A172 (cell line): Measurements from ENCODE around the gene MTMR10. TPM values are rescaled to one million over a fixed set of nuclear protein-coding genes. Genes with fewer than 3 reads are reported as not detected.
A peak's percentile ranks its signal among the peaks of the same experiment; 100 is the strongest.

Source experiments
- DNase-seq: peaks from one replicate; pipeline ENCODE4 v3.0.0-alpha.2; 2015; ENCODE audit warnings: low spot score
- total RNA-seq: library from RNA; depleted of rRNA; stranded (reverse); fragments of >200 nt; shearing (Covaris generic); gene quantifications from 2 replicates; pipeline ENCODE4 v1.2.3, GENCODE V29; 2014; rRNA removed

Gene MTMR10, protein sequence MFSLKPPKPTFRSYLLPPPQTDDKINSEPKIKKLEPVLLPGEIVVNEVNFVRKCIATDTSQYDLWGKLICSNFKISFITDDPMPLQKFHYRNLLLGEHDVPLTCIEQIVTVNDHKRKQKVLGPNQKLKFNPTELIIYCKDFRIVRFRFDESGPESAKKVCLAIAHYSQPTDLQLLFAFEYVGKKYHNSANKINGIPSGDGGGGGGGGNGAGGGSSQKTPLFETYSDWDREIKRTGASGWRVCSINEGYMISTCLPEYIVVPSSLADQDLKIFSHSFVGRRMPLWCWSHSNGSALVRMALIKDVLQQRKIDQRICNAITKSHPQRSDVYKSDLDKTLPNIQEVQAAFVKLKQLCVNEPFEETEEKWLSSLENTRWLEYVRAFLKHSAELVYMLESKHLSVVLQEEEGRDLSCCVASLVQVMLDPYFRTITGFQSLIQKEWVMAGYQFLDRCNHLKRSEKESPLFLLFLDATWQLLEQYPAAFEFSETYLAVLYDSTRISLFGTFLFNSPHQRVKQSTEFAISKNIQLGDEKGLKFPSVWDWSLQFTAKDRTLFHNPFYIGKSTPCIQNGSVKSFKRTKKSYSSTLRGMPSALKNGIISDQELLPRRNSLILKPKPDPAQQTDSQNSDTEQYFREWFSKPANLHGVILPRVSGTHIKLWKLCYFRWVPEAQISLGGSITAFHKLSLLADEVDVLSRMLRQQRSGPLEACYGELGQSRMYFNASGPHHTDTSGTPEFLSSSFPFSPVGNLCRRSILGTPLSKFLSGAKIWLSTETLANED
- total RNA-seq: 14.4 and 20.9 TPM in 2 replicates

DNA sequence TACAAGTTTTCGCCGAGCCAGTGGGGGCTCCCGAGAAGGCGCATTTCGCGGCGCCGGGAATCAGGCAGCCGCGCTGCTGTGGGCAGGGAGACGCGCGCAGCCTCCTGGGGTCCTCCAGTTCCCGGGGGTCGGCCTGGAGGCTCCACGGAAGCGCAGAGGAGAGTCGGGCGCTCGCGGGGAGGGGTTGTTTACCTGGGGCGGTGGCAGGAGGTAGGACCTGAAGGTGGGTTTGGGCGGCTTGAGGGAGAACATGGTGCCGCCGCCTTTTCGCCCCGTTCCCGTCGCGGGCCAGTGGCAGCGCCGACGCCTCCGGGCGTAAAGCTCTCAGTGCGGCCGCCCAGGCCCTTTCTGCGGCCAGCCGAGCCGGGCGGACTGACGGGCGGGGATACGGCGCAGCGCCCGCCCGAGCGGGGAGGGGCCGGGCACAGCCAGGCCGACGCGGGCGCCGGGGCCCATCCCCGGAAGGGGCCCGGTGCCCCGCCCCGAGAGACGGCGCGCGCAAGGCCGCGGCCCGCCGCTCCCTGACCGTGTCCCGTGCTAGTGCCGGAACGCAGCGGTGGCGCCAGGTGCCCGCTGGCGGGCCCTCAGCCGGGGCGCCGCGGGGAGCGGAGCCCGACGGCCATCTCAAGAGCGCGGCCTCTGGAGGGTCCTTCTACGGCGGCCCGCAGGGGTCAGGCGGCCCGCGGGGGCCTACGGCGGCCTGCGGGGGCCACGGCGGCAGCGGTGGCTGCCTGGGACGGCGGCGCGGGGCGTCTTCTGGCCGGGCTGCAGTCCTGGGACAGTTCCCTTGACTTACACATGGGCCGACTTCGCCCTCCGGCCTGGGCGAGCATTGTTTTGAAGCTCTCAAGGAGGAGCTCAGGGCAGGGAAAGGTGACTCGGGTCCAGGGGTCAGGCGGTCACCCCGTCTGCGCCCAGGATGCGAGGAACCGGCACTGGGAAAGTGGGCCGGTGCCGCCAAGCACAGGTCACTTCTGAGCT, at the start of gene MTMR10:
Gene MTMR10, minus strand, starts transcription at position 374 of the 981 bp plus-strand sequence. Its CDS starts 122 bp downstream, at position 252.
- peak; percentile 37 for DNase-seq

DNA sequence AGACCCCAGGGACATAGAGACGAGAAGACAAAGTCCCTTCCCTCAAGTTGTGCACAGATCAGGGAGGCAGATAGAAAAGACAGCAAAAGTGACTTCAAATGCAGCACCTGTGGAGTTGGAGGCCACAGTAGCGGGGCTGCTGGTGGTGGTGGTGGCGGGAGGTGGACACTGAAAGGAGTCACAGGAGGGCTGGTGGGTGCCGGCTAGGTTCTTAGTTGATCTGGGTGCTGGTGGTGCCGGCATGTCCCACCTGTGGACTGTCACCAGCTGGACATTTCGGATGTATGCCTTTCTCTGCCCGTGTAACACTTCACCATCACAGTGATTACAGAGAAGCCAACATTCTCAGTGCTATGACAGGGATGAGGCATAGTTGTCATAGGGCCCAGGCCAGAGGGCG, 49.2 kb upstream of the MTMR10 start:
- DNase-seq: no peak

DNA sequence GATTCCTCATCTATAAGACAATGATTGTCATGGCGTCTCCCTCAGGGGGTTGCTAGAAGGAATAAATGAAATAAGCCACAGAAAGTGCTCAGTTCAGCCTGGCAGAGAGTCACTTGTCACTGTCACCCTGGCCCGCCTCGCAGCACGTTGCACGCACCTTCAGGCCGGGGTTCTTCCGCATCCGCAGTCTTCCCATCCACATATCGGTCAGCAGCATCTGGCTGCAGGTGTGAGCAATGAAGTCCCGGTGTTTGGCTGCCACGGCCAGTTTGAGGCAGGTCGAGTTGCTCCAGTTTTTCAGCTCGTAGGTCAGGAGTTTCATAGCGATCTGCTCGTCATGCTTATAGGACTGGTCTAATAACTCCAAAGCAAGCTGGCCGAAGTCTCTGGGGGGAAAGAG, 48.5 kb upstream of the MTMR10 start:
- no peak for DNase-seq

DNA sequence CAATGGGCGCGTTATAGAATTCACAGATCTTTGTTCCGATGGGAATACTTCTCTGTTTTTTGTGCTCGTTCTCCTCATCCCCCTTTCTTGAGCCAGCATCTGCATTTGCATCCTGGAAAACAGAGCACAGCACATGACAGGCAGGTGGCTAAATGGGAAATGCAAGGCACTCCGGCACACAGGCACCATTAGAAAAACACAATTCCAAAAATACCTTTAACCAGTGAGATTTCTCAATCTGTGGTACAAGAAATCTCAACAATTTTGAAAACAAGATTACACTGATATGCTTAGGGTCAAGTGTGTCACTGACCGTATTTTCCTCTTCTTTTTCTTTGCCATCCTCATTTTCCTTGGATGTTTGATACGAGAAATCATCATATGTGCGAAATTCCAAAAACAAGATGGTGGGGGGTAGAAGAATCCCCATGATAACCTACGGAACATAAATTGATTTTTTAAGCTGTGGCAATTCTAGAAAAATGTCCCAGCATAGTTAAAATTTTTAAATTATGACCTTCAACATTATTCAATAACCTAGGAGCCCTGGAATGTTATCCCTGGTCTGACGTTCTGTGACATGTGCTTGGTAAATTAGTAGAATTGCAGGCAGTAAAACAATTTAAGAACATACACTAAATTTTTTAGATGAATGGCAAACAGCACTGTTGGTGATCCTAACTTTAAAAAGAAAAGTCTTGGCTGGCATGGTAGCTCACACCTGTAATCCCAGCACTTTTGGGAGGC, 46.5 kb upstream of the MTMR10 start:
- no peak for DNase-seq

DNA sequence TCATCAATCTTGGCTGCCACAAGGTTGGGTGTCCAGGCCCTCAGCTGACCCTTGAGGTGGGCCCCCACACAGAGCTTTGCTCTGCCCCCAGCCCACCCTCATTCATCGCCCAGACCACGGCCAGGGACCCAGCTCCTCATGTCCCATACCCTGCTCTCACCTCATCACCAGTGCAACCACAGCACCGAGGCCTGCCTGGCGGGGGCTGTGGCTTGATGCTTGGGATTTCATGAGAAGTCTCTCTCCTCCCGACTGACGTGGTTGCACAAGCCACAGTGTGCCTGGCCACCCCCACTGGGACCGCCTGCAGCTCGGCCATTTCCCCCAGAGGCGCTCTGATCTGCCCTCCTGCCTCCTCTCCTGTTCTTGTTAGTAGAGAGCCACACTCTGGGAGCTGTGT, 45.4 kb upstream of the MTMR10 start:
- DNase-seq: no peak

DNA sequence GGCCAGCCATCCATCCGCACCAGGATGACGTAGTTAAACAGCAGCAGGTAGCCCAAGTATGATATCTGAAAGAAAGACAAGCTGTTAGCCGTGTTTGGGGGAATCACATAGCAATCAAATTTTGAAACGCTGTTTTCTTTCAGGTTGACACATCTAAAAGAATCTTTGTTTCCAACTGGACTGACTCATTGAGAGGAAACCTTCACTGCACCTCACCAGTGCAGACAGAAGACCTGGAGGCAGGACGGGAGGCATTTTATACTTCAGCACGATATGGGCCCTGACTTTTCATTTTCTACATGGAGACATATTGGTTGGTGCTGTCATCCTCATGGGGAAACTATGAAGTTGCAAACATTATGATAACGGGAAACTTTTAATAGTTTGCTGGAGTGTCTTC, 44.2 kb upstream of the MTMR10 start:
- DNase-seq: no peak

DNA sequence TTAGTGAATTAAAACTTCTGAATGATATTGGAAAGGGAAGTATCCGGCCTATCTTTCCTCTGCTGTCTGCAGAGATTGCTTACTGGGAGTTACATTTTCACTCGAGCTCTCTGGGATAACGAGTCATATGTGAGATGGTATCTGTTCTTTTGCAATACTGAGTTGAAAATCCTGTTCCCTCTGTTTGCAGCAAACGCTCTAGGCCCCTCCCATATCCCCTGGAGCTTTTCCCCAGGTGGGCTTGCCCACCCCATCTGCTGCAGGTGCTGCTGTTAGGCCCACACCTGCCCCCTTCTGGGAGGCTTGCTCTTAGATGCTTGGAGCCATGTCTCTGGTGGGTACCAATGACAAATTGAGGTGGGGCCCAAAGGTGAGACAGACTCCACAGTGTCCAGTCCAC, 42.7 kb upstream of the MTMR10 start:
- DNase-seq: no peak

DNA sequence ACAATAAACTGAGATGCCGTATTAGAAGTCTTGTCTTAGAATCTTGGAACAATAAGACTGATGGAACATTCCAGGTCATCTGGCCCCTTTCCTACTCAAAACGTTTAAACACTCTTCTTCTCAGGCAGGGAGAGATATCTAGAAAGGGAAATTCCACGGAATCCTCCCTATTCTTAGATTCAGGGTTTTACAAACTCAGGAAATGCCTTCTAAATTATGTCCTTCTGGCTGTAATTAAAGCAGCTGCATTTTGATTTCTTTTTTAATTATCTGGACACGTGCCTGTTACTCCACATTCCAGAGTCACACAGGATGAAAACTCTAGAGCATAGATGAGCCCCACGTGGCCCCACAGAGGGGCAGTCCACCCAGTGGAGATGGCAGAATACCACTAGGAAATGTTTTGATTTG, 41.5 kb upstream of the MTMR10 start:
- DNase-seq: peak; percentile 61

DNA sequence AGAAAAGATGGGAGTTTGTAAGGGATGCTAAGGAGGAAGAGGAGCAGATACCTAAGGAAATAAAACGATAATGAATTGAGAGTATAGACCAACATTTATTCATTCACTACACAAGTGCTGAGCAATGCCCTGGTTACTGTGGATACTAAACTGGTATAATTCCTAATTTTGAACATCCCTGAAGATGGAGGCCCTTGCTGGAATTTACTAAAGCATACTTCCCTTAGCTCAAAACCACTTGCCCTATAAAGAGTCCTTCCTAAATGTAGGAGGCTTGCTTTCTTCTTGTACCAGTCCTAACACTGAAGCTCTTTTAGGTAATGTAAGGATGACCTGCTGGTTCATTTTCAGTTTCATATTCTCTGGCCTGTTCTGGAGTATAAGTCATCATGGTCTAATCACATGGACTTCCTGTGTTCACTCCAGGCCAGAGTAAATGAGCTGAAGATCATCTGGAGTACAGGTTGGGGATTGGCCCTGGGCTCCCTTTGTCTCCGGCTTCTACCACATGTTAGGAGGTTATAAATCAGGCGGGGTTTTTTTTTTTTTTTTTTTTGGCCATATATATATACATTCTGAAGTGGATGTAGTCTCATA, 40.1 kb upstream of the MTMR10 start:
- DNase-seq: peak; percentile 44

DNA sequence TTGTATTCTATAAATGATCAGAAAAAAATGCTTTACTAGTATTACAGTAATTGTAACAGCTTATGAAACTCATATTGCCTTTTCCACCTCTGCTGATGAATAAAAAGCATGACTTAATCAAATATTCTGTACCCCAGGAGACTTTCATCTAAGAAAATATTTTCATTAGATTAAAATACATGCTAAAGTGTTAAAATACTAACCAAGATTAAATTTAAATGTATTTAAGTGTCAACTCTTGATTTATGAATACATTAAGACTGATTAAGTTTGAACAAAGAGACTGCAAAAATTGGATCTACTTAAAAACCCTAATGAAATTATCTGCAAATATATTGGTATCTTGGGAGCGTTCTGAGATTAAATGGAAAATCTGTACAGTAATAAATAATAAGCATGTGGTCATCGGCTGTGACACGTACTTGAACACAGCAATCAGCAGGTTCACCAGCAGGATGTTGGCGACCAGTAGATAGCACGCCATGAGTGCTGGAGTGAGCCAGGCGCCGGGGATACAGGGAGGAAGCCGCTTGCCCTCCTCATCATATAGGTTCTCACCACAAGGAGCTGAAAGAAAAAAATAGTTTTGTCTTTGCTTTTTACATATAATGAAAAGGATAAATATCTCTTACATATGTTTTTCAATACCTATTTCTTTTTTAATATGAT, 36.6 kb upstream of the MTMR10 start:
- DNase-seq: no peak

DNA sequence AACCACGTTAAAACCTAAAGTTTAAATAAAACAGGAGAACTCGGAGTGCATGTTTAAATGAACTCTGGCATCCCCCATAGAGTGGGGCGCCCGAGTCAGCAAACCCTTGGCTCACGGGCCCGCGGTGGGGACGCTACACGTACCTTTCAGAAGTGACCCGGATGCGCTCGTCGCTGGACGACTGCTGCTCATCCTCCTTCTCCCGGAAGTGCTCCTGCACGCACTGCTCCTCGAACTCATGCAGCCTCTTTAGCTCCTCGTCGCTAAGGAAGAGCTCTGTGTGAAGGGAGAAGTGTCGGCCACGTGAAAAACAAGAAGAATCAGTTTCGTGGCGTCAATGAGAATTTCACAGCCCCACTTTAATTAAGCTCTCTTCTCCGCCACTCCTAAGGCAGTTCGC, 34.6 kb upstream of the MTMR10 start:
- no peak for DNase-seq

DNA sequence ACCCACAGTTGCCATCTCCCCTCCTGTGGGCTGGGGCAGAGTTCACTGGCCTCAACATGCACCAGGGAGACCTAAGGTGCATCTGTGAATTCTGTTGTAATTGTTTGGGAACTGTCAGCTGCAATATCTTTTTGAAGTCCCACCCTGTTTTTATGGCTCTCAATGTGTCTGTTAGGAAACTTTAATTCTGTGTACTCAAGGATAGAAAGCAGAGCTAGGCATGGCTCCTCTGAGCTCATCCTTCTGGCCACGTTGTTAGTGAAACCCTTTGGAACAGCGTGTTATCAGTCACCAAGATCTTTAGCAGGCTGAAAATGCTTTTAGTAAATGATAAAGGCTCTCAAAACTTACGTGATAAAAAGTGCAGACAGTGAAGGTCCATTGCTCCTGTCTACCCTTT, 33.6 kb upstream of the MTMR10 start:
- peak; percentile 35 for DNase-seq

DNA sequence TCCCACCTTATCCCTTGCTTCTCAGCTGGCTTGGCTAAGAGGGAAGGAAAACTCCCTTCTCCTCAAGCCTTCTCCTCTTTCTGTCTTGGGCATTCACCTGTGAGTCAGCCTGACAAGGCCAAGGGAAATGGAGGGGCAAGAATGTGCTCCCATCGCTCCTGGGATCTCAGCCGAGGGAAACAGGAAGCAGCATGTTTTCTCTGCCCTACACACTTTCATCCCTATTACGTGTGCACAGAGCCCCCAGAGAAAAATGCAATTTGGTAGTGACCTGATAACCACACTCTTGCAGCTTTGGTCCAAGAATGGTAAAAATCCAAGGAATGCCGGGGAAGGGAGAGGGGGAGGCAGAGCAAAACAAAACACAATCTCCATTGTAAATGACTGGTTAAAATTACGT, 32.9 kb upstream of the MTMR10 start:
- DNase-seq: peak; percentile 96

DNA sequence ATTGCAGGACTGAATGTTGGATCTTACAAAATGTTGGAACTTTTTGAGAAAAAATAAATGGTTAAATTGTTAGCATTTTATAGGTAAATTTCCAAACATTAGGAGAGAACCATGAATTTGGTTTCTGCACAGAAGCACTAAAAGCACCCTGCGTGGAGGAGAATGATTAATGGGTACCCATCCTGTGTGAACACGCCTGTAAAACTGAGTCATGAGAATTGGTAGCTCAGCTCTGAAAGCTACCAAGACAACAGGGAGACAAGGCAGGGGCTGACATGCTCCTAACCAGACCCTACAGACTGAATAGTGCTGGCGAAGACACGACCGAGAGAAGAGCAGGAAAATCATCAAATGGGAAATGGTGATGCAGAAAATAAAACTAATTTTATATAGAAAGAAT, 32.4 kb upstream of the MTMR10 start:
- DNase-seq: peak; percentile 23

DNA sequence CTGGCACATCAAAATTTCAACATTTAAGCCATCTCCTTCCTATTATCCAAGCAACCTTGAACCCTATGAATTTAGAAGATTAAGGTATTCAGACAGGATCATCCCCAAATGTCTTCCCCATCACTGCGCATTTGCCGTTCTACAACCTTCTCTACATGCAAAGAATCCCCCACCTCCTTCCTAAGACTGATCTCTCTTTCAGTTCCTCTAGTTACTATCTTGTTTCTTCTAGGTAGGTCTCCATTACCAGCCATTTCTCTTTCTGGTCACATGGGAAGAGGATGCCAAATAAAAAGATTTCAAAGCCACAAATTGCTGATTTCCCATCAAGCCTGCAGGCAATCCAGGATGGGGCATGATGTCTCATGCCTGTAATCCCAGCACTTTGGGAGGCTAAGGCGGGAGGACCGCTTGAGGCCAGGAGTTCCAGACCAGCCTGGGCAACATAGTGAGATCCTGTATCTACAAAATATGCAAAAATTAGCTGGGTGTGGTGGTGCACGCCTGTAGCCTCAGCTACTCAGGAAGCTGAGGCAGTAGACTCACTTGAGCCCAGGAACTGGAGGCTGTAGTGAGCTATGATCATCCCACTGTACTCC, 29.7 kb upstream of the MTMR10 start:
- DNase-seq: no peak

DNA sequence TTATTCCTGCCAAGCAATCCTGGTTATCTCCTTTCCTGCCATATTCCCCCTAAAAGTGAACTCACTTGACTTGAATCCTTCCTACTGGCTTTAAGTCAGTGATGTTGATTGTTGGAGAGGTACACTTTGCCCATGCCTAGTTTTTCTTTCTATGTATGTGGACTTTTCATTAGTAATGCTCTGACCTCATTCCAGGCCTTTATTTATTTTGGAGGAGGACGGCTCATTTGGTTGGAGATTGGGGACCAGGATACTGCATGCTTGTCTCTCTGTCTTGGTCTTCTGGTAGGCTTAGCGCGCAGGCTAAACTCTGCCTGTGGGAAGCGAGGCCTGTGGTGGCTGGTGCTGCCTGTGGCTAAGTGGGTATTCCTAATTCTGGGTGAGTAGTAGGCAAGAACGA, 29.1 kb upstream of the MTMR10 start:
- no peak for DNase-seq

DNA sequence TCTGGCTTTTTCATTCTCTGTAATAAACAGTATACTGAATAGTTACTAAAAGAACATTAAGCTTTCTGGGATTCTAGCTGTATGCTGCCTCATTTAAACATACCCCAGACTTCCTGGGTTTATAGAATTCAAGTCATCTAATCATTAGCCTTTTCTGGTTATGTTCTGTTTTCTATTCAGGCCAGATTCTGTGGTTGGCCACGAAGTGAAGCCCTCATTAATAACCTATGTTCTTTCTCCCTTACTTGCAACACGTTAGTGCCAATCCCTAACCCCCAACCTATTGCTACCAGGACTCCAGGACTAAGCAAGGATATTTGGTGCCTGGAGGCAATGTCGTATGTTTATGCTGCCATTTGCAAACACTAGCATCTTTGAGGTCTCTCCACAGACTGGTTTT, 28.6 kb upstream of the MTMR10 start:
- no peak for DNase-seq

DNA sequence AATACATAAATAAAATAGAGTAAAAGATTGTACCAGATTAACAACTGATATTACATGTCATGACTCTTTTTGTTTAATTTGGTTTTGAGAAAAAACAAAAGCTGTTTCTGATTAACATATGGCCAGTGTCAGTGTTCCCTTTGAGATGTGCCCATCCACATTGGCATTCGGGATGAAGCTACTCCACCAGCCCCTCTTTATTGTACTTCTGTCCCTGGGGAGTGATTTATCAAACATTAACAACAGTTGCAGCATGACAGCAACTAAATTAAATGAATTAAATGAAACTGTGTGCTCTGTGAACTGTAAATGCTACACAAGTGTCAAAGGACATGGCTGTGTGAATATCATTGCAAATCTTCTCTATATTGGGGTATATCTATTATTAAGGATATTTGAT, 25.9 kb upstream of the MTMR10 start:
- DNase-seq: no peak

DNA sequence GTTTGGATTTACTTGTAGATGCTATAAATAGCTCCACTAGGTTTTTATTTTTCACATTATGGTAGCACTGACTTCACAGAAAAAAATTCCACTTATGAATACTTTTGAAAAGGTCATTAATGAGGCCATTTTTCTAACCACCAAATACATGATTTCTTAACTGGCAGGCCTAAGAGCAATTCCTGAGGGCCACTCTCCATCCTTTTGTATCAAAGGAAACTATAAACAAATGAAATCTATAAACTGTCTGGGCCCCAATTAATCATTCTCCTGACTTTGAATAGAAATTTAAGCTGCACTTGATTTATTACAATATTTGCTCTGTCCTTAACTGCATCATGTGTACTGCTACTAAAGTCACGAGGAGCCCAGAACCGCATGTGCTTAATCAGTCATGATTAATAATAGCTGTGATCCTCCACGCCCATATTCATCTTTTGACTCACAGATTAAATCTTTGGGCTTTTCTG, 25.1 kb upstream of the MTMR10 start:
- peak; percentile 46 for DNase-seq

DNA sequence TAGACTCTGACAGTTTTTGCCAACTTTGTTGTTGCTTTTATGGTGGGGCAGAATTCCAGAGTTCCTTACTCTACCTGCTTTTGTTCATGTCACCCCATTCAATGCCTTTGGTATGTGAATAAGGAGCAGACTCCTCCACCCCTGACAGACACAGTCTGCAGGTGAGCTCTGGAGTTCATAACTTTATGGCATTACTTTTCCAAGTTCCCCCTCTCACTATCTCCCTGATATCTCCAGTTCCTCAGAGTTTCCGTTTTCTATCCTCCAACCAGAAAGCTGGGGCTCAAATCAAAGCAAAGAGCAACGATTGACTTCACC, 23.1 kb upstream of the MTMR10 start:
- DNase-seq: no peak
